Calu3 (cell line): Measurements from ENCODE around the gene NCAPH2. TPM values are rescaled to one million over a fixed set of nuclear protein-coding genes. Genes with fewer than 3 reads are reported as not detected.
"Not testable (repeated sequence)": the region's sequence is repeated elsewhere in the genome, so short reads cannot be mapped to it uniquely, and the experiment has no call there.

Experiments used
- BruUV-seq: library from RNA; stranded (reverse); fragments of 400-500 nt; replicated peaks from 2 replicates; lab custom pipeline; 2021; lab: Mats Ljungman, UMichigan
- CTCF ChIA-PET: fragments of 300-600 bp; sonication (Branson Sonifier 250); formaldehyde crosslinking; loops from one replicate; lab custom pipeline; 2022; ENCODE audit warnings: antibody characterized with exemption; lab: Charles Lee
- DNase-seq: peaks from one replicate; pipeline ENCODE4 v3.0.0; 2022
- H3K27ac Mint-ChIP-seq: one replicate; pipeline ENCODE4 v1.8.0; 2022; ENCODE audit warnings: mixed read lengths; ENCODE audit not compliant: unreplicated experiment
- H3K27me3 Mint-ChIP-seq: one replicate; pipeline ENCODE4 v1.8.0; 2022; ENCODE audit warnings: mixed read lengths; ENCODE audit not compliant: unreplicated experiment
- H3K36me3 Mint-ChIP-seq: one replicate; pipeline ENCODE4 v1.8.0; 2022; ENCODE audit warnings: mild to moderate bottlenecking, moderate library complexity, mixed read lengths; ENCODE audit not compliant: insufficient read depth, unreplicated experiment
- H3K4me1 Mint-ChIP-seq: one replicate; pipeline ENCODE4 v1.8.0; 2022; ENCODE audit warnings: mild to moderate bottlenecking, low read depth, mixed read lengths; ENCODE audit not compliant: unreplicated experiment
- H3K4me3 Mint-ChIP-seq: one replicate; pipeline ENCODE4 v1.8.0; 2022; ENCODE audit warnings: mild to moderate bottlenecking, low read depth, moderate library complexity, mixed read lengths; ENCODE audit not compliant: unreplicated experiment
- H3K9me3 Mint-ChIP-seq: one replicate; pipeline ENCODE4 v1.8.0; 2022; ENCODE audit warnings: low read depth, mixed read lengths; ENCODE audit not compliant: unreplicated experiment
- CTCF ChIP-seq: fragments of 200-600 bp; IDR thresholded peaks from one replicate; pipeline ENCODE4 v1.8.0; 2022; ENCODE audit warnings: antibody characterized with exemption; ENCODE audit not compliant: unreplicated experiment
- intact Hi-C: fragments of 100-400 bp; cut with micrococcal nuclease; formaldehyde crosslinking; loops from one replicate; pipeline ENCODE4 v1.10.0; 2022; ENCODE audit not compliant: unreplicated experiment
- total RNA-seq: library from RNA; stranded (reverse); gene quantifications from 2 replicates; pipeline ENCODE4 v1.2.3, GENCODE V29; 2022

The NCAPH2 gene
- total RNA-seq, 1 experiment from 2014 or later: 92.0 TPM

- Mint-ChIP-seq H3K36me3 (peaks cover 82% of the 10 kb centered on the region), H3K4me3 (peak overlapping the region; percentile 90), H3K9me3 (no peaks in the 10 kb centered on the region), H3K27me3 (no peaks in the 10 kb centered on the region), H3K27ac (peak overlapping the region; percentile 98), H3K4me1 (peaks cover 34% of the 10 kb centered on the region)
- intact Hi-C loops: loop anchor here (2.0 kb wide), 1 partner anchor 89 kb away; no protein-coding TSS in a partner anchor
- no TSS peak for BruUV-seq
- DNase-seq: peak; percentile 70
- CTCF ChIA-PET: interaction anchor here (0.7 to 1.5 kb wide), 5 partner anchors 8 to 226 kb away, joined by 3 to 5 read pairs (median 3); partner anchors contain the start of gene SYCE3
- TF ChIP-seq CTCF: no peak
Measured at GRCh38 chr22:50531546-50531961, 23.5 kb downstream of the NCAPH2 start.

- peak overlapping the region; percentile 90 for H3K4me3 Mint-ChIP-seq
- BruUV-seq: no TSS peak
- no peaks in the 10 kb centered on the region for H3K9me3 Mint-ChIP-seq
- peak; percentile 84 for DNase-seq
- peaks cover 29% of the 10 kb centered on the region for H3K4me1 Mint-ChIP-seq
- peaks cover 76% of the 10 kb centered on the region for H3K36me3 Mint-ChIP-seq
- CTCF ChIA-PET: interaction anchor here (0.7 to 1.9 kb wide), 5 partner anchors 31 to 225 kb away, joined by 3 to 6 read pairs (median 3); partner anchors contain the start of gene SYCE3
- H3K27ac Mint-ChIP-seq: peak overlapping the region; percentile 98
- TF ChIP-seq CTCF: no peak
- intact Hi-C loops: loop anchor here (2.0 kb wide), 1 partner anchor 89 kb away; no protein-coding TSS in a partner anchor
- no peaks in the 10 kb centered on the region for H3K27me3 Mint-ChIP-seq
Measured at GRCh38 chr22:50531962-50532674, 24.1 kb downstream of the NCAPH2 start.

- DNase-seq: no peak
- no peaks in the 10 kb centered on the region for H3K27me3 Mint-ChIP-seq
- CTCF ChIA-PET: interaction anchor here (1.5 to 1.9 kb wide), 2 partner anchors 30 to 88 kb away, joined by 5 to 6 read pairs; partner anchors contain the start of gene SYCE3
- peaks cover 31% of the 10 kb centered on the region for H3K4me1 Mint-ChIP-seq
- TF ChIP-seq CTCF: no peak
- intact Hi-C loops: no loop called here
- H3K36me3 Mint-ChIP-seq: peaks cover 72% of the 10 kb centered on the region
- H3K27ac Mint-ChIP-seq: peak overlapping the region; percentile 98
- TSS peak; percentile 18 for BruUV-seq
- H3K9me3 Mint-ChIP-seq: no peaks in the 10 kb centered on the region
- H3K4me3 Mint-ChIP-seq: peak overlapping the region; percentile 90
Measured at GRCh38 chr22:50532824-50533796, 25.1 kb downstream of the NCAPH2 start.

GRCh38 chr22:50533856-50534711, 26.1 kb downstream of the NCAPH2 start:
- DNase-seq: peak; percentile 40
- intact Hi-C loops, BruUV-seq, H3K27me3 Mint-ChIP-seq, H3K9me3 Mint-ChIP-seq: not testable (repeated sequence)
- Mint-ChIP-seq H3K4me3 (peak overlapping the region; percentile 90), H3K36me3 (peaks cover 69% of the 10 kb centered on the region), H3K4me1 (peaks cover 39% of the 10 kb centered on the region), H3K27ac (peak overlapping the region; percentile 98)
- CTCF ChIA-PET: interaction anchor here (0.7 to 1.9 kb wide), 2 partner anchors 72 to 87 kb away, joined by 5 to 6 read pairs; no protein-coding TSS in a partner anchor
